Activated CD4-positive, alpha-beta T cell treated with anti-CD3 and anti-CD28 coated beads for 4 hours (primary cell): ENCODE results near the gene TRIM62.
A peak's percentile ranks its signal among the peaks of the same experiment; 100 is the strongest.
"Not testable (repeated sequence)": the region's sequence is repeated elsewhere in the genome, so short reads cannot be mapped to it uniquely, and the experiment has no call there.

ENCODE experiments used
- DNase-seq, 2 donors: peaks; one replicate each; pipeline ENCODE4 v3.0.0-alpha.2; 2020

TRIM62 gene

GRCh38 chr1:33131191-33131590, 50.7 kb downstream of the TRIM62 start:
- DNase-seq: no peak

DNA sequence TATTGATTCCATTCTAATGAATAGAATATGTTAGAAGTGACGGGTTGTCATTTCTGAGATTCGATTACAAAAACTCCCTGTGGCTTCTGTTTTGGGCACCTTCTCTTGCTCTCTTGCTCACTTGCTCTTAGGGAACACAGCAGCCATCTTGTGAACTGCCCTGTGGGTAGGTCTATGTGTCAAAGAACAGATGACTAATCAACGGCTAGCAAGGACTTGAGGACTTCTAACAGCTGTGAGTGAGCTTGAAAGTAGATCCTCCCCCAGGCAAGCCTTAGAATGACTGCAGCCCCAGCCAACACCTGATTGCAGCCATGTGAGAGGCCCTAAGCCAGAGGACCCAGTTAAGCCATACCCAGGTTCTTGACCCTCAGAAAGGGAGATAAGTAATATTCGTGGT, 51.5 kb downstream of the TRIM62 start:
- no peak for DNase-seq

DNA sequence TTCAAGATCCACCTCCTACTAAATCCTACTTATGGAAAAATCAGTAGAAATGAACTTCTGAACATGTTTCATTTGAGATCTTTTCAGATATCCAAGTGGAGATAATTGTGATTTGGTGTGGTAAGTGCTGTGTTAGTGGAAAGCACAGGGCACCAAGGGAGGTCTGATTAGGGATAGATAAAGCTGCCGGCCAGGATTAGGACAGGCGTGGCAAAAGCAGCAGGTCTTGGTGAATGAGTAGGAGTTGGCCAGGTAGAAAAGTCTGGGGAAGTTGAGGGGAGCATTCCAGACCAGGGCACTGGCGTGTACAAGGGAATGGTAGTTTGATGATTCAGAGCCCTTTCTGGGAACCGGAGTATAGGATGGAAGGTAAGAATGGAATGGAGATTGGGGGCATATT, 53.1 kb downstream of the TRIM62 start:
- DNase-seq: no peak

- DNase-seq: peak; percentile 98 to 99
Observed at GRCh38 chr1:33127001-33127823, 54.6 kb downstream of the TRIM62 start.

DNA sequence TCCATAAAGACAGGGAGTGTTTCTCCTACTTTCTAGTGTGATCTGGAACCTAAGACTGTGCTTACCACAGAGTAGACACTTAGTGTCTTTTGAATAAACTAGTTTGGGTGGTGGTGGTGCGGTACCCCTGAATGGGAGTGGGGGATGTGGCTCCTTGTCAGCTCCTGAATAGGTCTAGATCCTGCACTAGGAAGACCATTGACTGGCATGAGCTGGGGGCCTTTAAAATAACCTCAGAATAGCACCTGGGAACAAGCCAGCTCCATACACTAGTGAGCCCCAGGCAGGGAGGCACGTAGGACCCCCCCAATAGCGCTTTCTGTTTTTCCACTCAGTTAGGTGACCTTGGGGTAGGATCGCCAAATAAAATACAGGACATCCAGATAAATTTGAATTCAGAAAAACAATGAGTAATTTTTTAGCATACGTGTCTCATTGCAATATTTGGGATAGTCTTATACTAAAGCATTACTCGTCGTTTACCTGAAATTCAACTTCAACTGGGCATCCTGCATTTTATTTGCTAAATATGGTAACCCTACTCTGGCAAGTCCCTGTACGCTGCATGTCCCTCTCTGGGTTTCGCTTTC, 55.3 kb downstream of the TRIM62 start:
- no peak for DNase-seq

- not testable (repeated sequence) for DNase-seq
Observed at GRCh38 chr1:33124647-33125046, 57.2 kb downstream of the TRIM62 start.

DNA sequence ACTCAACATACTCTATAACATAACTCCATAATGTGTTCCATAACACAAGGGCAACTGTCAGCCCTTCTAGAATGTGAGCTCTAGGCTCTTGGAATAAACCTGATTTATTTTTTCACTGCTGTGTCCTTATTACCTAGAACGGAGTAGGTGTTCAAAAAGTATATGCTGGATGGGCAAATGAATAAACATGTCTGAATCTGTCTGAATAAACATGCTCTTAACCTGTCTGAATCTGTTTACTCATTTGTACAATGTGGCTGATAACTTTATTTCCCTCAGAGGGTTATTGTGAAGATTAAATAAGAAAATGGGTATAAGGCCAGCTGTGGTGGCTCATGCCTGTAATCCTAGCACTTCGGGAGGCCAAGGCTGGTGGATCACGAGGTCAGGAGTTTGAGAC, 58.6 kb downstream of the TRIM62 start:
- DNase-seq: no peak

- no peak for DNase-seq
Observed at GRCh38 chr1:33122483-33123178, 59.2 kb downstream of the TRIM62 start.

DNA sequence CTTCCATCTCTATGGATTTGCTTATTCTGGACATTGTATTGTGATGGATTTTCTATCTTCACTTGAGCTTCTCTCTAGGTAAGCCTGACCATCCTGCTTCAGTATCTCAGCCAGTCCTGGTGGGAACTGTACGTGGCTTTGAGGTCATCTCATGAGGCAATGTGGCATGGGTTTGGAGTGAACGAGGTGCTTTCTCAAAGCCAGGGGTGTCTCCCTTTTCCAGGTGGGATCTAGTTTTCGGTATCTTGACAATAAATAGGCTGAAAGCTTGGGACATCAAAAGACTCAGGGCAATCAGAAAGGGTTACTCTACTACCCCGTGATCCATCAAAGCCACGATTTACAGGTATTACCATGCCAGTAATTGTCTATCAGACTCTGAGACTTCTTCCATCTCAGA, 60.1 kb downstream of the TRIM62 start:
- no peak for DNase-seq

DNA sequence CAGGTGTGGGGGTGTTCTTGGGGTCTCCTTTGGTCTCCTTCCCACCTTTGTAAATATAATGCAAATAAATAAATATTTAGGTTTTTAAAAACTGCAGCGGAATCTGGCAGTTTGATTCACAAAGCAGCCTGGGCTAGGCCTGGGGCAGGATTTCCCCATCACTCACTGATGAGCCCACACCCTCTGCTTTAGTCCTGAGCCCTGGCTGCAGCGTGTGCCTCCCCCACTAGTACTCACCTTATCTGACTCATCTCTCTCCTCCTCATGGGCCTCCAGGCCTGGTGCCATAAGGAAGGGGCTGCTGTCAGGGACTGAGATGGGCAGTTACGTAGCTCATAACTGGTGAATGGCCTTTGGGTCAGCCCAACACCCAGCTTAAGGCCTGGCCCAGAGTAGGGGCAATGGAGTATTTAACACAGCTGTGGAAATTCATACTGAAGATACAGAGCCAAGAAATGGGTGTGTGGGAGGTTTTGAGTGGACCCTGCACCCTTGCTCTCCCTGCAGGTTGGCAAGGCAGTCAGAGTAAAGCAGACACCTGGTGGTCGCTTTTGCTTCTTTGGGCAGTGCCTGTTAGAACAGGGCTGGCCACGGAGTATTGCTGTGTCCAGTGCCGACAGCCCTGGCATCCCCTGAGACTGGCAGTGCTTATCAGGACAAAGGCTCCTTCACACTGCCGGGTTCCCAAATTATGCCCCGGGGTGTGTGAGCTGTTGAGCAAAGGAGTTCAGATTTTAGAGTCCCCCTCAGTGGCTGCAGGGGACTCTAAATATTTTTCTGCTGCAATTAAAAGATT, 61.2 kb downstream of the TRIM62 start:
- no peak for DNase-seq

- DNase-seq: no peak
Observed at GRCh38 chr1:33119532-33120217, 62.2 kb downstream of the TRIM62 start.

GRCh38 chr1:33119050-33119449, 62.8 kb downstream of the TRIM62 start:
- no peak for DNase-seq

- DNase-seq: no peak
Observed at GRCh38 chr1:33118274-33118673, 63.6 kb downstream of the TRIM62 start.

DNA sequence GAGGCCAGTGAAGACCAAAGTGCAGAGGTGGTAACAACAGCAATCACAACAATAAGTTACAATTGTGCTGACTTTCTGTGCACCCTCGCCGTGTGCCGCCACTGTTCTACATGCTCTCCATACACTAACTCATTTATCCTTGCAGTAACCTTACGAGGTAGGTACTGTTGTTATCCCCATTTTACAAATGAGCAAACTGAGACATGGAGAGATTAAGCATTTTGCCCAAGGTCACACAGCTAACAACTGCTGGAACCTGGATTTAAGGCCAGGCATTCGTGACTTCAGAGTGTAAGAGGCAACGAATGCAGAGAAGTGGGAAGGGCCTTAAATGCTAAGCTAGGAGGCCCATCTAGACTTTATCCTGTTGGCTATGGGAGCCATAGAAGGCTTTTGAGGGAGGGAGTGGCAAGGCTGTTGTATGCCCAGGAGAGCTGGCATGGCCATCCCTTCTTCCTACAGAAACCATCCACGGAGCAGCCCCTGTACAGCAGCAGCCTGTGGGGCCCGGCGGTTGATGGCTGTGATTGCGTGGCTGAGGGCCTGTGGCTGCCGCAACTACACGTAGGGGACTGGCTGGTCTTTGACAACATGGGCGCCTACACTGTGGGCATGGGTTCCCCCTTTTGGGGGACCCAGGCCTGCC, 64.3 kb downstream of the TRIM62 start:
- no peak for DNase-seq

- DNase-seq: no peak
Observed at GRCh38 chr1:33111965-33112364, 69.9 kb downstream of the TRIM62 start.

DNA sequence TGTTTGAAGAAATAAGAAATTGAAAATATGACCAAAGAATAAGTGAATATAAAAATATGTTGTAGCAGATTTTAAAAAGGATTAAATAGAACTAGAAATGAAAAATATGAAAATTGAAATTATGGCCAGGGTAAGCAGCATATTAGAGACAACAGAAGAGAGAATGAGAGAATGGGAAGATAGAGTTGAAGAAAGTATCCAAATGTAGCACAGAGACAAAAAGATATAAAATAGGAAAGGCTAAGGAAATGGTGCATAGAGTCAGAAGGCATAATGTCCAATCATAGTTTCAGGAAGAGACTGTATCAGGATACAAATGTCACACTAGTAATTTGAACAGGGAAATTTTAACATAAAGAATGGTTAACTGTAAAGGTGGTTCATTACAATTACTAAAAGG, 71.4 kb downstream of the TRIM62 start:
- no peak for DNase-seq

GRCh38 chr1:33100119-33100415, 81.8 kb downstream of the TRIM62 start:
- DNase-seq: not testable (repeated sequence)

- DNase-seq: peak; percentile 49 to 55
Observed at GRCh38 chr1:33099290-33100118, 82.3 kb downstream of the TRIM62 start.

DNA sequence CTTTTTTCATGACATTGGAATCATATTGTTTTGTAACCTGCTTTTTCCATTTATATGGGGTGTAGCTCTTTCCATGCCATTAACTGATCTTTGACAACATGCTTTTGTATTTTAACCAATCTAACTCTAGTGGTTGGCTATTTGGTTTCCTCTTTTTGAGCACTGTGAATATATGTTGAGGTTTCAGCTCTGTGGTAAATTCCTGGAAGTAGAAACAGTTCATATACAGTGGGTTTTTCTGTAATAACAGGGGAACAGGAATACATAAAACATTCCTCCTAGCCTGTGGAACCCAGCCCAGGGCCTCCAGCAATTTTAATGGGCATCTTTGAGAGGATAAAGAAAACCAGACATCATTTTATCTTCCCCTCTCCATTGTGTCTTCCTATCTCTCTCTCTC, 83.5 kb downstream of the TRIM62 start:
- DNase-seq: no peak

DNA sequence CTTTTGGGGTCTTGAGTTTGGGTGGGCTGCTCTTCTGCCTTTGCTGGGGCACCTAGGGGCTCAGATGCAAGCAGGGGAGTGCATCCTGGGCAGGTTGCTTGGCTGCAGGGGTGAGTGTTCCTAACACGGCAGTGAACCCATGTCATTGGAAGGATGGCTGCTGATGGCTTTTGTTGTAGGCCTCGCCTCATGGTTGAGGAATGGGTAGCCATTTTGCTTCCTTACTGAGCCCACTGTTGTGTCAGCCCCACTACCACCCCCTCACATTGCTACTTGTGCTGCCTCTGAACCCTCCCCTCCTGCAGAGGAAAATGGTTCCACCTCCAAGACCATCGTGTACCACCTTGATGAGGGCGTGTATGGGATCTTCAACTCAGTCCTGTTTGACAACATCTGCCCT, 84.1 kb downstream of the TRIM62 start:
- DNase-seq: no peak

DNA sequence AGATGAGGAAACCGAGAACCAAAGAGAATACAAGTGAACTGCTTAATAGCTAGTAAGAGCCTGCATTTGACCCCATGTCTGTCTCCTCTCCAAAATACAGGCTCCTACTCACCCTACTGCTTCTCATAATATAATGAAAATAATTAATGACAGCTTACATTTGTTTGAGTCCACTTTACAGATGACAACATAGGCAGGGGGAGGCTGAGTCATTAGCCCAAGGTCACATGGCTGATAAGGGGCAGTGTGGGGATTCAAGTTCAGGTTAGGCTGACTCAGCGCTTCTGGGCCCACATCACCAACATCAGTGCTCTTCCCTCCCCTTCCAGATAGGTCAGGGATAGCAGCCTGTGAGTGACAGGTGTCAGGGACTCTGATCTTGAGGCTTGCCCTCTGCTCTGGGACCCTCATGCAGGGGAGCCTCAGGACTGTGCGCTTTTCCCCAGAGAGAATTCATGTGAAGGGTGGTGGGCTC, 84.7 kb downstream of the TRIM62 start:
- DNase-seq: no peak
